NOMO-1 treated with DMSO at 0.1 percent for 48 hours (cell line): ENCODE results near the gene GSDME.

Experiments
- DNase-seq: peaks from one replicate; lab custom pipeline; 2025; ENCODE audit not compliant: unreplicated experiment; lab: John Stamatoyannopoulos, UW

GSDME gene

DNA sequence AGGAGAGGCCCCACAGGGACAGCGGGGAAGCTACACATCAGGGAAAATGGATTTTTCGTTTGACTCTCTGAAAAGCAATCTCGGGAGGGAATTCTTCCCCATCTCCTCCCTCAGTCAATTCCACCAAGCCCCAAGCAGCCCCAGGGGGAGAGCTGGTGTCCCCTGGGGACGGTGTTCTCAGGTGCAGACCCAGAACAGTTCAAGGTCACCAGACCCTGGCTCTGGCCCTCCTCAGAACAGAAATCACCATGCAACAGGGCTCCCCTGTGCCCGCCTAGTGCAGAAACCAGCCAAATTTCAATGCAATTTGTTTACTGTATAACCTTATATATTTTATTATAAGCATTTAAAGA, 34.1 kb downstream of the GSDME start:
- no peak for DNase-seq

DNA sequence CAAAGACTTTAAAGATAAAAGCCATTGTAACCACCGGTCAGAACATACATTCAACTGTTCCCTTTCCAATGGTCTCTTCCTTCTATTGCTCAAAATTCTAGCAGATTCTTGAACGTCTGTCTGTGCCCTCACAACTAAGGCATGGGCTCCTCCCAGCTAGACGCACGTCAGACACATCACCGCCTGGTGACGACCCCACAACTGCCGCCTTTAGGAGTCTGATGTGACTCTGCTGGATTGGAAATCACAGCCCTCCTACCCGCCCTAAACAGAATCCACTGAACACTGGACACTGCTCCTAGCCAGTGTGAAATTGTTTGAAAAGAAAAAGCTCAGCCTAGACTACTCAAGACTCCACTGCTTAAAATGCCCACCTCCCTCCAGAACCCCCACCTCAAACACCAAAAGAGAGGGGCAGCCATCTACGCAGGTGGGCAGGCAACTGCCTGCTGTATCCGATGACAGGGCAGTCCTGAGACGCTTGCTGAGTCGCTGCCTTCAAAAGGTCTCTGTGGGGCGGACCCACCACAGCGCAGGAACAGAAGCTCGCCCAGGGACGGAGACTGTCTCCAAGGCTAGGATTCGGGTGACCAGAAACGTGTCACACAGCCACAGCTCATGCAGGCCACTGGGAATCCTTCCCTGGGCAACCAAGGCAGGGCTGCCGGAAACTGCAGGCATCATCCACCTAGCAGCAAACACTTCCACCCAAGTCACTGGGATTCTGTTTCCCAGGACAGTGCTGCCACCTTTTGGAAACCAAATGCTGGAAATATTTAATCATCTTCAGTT, 34.7 kb downstream of the GSDME start:
- no peak for DNase-seq

DNA sequence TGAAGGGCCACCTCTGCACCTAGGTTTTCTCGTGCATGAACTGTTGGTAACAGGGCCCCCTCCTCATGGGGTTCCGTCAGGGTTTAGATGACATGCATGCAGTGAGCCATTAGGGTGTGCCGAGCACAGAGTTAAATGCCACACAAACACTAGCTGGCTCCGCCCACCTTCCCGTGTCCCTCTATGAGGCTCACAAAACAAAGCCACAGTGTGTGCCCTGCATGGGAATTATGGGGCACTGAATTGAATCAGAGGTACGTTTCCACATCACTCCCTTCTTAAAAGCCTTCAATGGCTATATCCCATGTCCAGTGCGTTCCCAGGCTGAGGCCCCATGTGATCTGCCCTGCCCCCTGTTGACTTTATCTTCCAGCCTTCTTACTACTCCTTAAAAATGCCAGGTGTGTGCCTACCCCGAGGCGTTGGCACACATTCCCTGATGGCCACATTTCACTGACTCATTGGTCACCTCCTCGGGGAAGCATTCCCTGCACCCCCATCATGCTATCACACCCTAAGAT, 35.7 kb downstream of the GSDME start:
- no peak for DNase-seq

DNA sequence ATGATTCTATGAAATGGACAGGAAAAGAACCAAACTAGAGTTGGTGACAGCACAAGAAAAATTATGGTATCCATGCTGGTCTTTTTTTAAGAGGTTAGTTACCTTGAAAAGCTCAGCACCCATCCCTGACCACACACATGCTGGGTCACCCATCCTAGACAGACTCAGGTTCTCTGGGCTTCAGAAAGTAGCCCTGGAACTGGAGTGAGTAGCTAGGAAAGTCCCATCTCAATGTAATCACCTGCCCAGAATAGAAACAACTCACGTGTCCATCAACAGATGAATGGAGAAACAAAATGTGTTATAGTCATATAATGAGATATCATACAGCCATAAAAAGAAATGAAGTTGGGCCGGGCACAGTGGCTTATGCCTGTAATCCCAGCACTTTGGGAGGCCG, 37.0 kb downstream of the GSDME start:
- no peak for DNase-seq

DNA sequence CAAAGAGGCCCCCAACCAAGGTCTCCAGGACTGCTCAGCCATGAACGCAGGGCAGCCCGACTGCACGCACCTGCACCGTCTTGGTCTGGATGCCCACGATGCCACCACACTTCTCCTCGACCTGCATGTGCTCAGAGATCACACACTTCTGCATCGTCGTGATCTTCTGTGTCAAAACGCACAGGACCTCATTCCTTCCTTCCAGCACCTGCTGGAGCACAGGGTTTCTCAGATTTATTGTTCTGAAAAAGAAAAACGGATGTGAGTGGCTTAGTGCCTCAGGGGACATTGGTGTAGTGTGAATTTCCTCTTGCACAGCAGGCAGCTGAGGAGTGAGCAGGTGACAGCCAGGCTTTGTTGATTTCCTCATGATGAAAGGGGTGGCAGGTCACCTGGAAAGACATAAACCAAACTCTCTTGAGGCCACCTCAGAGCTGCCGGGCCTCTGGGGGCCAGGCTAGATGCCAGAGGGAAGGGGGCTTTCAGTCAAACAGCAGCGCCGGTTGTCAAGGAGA, 38.2 kb downstream of the GSDME start:
- DNase-seq: no peak

DNA sequence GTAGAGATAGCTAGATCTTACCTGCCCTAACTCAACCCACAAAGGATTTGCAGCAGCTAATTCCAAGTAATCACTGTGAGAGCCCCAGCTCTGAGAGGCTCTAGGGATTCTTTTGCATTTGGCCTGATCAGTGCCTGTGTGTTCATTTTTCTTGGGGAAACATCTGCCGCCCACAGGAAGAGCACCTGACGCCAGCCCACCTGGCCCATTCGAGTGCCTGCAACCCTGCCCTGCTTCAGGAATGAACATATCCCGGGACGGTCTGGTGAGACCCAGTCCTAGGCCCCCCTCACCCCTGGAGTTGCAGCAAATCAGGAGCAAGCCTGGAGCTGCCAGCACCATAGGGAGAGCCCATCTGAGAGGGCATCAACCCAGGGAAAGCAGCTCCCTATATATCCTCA, 38.8 kb downstream of the GSDME start:
- no peak for DNase-seq

DNA sequence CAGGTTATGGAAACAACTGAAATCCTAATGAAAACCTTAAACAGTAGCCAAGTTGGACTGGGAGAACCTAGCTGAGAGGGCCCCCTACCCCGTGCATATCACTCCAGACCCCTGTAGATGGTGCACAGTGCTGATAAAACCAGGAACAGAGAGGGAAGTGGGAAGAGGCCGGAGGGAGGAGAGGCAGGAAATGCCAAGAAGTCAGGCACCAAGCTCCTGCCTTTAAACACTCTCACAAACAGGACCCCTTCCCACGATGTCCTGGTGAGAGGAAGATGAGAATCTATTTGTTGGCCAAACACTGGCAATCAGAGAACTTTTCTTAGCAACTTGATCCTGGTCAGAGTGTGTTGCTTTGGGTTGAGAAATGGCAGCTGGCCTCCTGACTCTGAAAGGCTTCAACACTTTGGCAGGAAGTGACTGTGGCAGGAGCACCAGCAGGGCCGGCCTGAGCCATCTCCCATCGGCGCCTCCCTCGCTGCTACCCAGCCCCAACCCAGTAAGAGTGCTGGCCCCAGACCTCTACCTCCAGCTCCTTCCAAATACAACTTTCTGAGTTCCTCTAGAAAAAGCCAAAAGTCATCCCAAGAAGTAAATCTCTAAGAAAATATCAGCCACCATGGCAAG, 39.5 kb downstream of the GSDME start:
- no peak for DNase-seq

DNA sequence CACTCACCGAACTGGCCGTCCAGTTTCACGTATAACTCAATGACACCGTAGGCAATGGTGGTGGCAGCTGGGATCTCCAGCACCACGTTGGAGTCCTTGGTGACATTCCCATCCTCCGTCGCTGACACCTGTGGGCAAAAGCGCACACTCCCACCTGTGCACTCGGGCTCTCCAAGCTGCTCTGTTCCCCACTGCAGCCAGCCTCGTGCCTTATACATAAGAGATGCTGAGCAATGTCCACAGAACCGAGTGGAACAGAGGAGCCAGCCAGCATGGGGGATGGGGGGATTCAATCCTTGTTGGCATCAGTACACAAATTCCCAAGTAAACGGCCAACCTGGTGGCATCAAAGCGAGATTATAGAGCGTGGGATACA, 40.0 kb downstream of the GSDME start:
- no peak for DNase-seq

DNA sequence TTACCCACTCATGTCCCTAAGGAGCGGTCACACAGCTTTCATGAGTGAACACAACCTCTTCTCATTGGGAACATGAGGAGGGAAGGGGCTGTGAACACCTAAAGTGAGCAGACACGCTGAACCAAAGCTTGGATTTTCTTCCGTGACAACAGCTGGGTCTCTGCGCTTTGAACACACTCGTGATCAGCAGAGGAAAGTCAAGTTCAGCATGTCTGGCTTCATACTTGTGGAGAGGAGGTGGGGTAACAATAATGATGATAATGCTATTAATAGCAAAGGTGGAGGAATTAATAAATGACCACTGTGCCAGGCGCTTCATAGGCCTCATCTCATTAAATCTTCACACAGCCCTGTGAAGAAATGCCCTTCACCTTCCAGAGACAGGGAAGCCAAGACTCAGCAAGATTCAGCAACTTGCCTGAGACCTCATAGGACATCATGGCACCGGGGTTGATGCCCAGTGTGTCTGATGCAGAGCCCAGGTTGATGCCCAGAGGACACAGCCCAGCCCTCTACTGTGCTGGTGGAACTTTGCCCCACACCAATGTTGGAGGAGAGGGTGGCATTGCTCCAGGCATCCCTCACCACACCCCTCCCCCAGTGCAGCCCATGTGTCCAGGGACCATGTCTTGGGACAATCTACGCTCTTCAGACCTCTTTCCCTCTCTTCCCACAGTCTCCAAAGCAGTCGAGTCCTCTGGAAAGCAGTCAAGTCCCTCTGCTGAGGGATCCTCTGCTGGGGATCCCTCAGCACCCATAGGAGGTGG, 40.6 kb downstream of the GSDME start:
- no peak for DNase-seq

DNA sequence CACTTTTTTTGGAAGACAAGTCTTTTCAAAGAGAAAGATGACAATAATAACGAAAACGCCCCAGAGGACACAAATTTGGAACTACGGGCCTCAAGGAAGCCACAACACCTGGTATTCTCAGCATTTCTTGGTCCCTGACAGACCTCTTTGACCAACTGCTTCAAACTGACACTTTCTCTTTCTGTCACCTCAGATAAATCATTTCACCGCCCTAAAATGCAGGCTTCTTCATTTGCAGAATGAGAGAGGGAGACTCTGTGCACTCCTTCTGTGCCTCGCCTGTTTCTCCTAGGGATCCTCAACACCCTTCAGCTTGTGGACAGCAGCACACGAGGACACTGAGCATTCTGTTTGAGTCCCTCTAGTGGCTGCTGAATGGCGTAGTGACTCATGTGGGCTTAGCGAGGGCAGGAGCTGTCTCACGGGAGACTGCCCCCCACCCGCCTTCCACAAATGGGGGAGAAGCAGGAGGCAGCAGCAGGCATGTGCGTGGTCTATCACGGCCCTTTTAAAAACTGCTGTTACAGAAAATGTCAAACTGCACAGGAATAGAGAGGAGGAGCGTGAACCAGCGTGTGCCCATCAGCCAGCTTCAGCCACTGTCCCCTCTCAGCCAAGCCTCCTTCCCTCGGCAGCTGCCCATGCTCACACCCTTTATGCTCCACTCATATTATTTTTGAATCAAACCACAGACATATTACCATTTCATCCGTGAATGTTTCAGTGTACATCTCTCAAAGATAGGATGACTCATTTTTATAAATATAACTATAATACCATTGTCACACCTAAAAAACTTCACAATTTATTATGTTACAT, 41.4 kb downstream of the GSDME start:
- no peak for DNase-seq

DNA sequence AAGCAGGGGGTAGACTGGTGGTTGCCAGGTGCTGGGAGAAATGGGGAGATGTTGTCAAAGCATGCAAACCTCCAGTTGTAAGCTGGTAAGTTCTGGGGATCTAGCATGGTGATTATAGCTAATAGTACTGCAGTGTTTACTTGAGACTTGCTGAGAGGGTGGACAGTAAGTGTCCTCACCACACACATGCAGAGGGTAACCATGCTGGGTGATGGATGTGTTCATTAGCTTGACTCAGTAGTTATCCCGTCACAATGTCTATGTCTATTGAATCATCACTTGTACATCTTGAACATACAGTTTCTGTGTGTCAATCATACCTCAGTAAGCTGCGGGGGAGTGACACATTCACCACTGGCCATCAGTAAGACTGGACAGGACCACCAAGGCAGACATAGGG, 42.1 kb downstream of the GSDME start:
- DNase-seq: no peak

DNA sequence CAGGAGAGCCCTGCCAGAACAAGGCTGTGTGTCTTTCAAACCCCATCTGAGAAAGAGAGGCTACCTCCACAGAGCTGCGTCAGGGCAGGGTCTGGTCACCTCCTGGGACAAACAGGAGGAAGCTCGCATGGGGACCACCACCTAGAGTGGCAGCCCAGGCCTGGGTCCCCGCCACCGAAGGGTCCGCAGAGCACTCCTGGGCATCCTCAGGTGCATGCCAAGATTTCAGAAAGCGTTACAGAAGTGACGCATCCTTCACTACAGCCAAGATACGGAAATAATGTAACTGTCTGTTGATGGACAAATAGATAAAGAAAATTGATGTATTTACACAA, 42.6 kb downstream of the GSDME start:
- DNase-seq: no peak

DNA sequence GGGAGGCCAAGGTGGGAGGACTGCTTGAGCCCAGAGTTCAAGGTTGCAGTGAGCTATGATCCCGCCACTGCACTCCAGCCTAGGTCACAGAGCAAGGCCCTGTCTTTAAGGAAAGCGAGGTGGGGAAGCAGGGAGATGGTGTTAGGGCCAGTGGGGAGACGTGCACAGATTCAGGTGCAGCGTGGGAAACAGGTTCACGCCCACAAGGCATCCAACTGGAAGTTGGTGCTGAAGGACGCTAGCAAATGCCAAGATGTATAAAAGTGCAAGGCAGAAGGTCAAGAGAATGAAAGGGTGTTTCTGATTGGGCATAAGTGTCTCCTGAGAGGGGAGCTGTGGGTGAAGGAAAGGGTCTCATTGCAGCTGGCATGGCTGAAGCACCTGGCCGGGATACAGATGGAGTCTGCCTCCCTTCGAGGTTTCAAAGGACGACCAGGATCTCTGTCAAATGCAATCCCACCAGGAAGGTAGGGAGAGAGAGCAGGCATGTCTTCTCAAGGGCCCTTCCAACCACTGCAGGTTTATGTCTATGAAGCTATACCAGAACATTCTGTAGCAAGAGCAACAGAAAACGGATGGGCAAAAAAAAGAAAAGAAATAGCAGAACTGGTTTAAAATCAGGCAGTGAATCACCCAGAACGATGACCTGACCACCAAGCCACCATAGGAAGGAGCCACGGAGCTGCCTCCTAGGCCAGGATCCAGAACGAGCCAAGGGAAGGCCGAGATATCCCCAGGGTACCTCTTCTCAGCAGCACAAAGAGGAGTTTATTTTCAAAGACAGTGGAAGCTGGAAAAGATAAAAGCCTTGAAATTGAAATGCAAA, 43.2 kb downstream of the GSDME start:
- DNase-seq: no peak

DNA sequence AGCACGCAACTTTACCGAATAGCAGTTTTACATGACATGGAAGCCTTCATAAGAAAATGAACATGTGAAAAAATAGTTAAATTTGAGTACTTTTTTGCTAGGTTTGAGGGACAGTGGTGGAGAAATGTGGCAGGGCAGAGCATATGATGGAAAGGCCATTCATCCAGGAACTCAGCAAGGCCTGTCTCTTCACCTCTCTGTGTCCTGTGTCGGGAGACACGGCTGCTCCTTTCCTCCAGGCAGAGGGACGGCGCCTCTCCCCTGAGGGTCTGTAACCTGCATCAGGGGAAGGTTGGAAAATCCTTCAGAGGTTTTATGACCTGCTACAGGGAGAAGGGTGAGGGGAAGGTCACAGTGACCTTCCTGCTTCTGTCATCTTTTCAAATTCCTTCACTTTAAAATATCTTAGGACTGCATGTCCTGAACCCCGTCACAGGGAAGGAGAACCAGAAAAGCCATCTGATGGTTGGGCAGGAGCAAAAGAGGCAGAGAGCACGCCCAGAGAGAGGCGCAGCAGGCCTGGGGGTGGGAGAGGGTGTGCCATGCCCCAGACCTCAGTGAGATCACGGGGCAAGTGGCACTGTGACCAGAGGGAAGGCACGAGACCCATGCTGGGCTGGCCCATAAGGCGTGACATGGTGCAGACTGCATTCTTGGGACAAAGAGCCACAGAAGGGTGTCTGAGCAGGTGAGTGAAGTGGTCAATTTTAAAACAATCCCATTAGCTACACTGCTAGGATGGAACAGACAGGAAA, 44.0 kb downstream of the GSDME start:
- no peak for DNase-seq

DNA sequence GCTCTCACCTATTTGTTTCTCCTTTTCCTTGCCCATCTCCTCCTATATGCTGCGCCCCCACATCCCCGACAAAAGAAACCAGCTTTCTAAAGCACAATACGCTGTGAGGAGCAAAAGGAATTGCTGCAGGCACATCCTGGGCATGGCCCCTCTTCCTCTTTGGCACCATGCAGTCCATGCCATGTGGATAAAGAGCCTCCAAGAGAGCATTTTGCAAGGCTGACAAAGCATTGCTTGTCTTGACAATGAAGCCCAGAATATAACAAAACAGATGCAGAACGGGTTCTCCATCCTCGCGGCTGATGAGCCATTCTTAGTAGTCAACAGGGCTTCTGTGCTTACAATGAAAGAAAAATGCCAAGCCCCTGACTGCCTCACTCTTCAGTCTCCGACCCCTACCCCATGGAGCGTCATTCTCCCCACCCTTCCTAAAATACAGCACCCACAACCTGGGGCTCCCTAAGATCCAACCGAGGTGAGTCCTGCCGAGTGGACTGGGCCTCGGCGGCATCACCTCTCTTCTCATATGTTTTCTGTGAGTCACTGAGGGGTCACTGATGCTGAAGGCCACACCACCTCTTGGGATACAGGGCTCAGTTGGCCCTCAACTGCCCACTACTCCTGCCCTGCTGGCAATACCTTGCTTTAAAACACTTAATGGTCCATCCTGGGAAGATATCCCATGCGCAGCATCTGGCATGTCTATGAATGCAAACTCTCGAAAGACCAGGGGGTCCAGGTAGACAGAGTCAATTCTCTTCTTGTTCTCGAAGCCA, 47.5 kb downstream of the GSDME start:
- DNase-seq: no peak

DNA sequence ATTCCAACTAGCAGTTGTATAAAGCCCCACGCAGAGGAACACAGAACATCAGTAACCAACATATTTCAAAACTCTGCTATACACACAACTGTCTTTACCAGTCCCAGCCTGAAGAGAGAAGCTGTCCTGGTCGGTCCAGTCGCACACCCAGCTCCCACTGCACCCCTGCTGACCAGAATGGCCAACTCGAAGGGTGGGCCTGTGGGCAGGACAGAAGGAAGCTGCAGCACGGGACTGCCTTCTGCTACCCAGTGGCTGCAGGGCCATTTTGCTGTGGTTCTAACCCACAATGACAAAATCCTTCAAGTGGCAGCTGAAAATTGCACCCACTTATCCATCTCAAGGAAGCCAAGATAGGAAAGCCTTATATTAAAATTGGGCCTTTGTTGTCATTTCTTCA, 48.2 kb downstream of the GSDME start:
- no peak for DNase-seq

DNA sequence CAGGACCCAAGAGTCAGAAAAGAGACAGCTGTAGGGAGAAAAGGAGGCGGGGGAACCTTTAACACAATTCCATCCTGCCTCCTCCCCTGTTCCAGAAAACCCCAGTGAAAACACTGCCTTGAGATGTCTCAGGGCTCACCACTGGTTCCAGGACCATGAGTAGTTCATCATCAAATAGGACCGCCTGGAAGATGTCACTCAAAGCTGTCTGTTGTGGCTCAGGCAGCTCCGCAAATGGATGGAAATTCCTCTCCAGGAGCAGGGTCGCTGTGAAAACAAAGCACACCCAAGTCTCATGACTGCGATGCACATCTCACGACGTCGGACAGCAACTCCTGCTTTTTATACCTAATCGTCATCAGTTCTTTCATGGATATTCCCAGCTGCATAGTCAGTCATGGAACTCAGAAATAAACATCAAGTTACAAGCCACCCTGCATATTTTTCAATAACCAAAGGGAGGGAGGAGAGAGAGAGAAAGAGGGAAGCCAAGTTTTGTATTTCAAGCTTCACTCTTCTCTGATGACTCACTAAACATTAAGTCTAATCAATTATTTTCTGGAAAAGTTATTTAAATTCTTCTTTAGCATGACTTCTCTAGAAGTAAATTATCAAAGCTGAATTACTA, 49.2 kb downstream of the GSDME start:
- DNase-seq: no peak
